Kidney (tissue), 14 donors: ENCODE measurements around the gene C3AR1. TPM values are rescaled to one million over a fixed set of nuclear protein-coding genes. Genes with fewer than 3 reads are reported as not detected.

ENCODE experiments used
- DNase-seq, 5 donors: peaks; one replicate each; pipeline ENCODE4 v3.0.0-alpha.2; 2013 to 2020
- FAIRE-seq: peaks from 2 replicates; lab custom pipeline; 2012; peaks lifted over from hg19 to GRCh38; lab: Jason Lieb, UNC
- H3K27ac ChIP-seq, 2 donors: one replicate each; pipeline ENCODE4 v1.7.0; 2013; ENCODE audit warnings: low read depth in 2 of 2, low read length in 2 of 2, inconsistent platforms in 1 of 2
- H3K27me3 ChIP-seq: one replicate; pipeline ENCODE4 v1.7.1; 2013; ENCODE audit warnings: low read length, inconsistent platforms; ENCODE audit not compliant: control insufficient read depth, insufficient read depth
- H3K36me3 ChIP-seq, 3 donors: one replicate each; pipeline versions ENCODE4 v1.7.0 to v1.7.1; 2013; ENCODE audit warnings: low read length in 3 of 3, control low read depth in 1 of 3, inconsistent platforms in 1 of 3; ENCODE audit not compliant: insufficient read depth in 3 of 3, control insufficient read depth in 2 of 3
- H3K4me1 ChIP-seq, 3 donors: one replicate each; pipeline versions ENCODE4 v1.7.0 to v1.7.1; 2013; ENCODE audit warnings: low read length in 3 of 3, inconsistent platforms in 1 of 3, low read depth in 1 of 3; ENCODE audit not compliant: control insufficient read depth in 2 of 3, insufficient read depth in 2 of 3
- H3K4me3 ChIP-seq, 3 donors: one replicate each; pipeline versions ENCODE4 v1.7.0 to v1.8.1; 2013; ENCODE audit warnings: low read length in 3 of 3, control low read depth in 1 of 3, inconsistent platforms in 1 of 3
- H3K9ac ChIP-seq, 3 donors: one replicate each; pipeline versions ENCODE4 v1.7.0 to v1.7.1; 2013; ENCODE audit warnings: low read length in 3 of 3, control low read depth in 1 of 3, inconsistent platforms in 1 of 3
- H3K9me3 ChIP-seq, 3 donors: one replicate each; pipeline versions ENCODE4 v1.7.0 to v1.7.1; 2013; ENCODE audit warnings: low read length in 3 of 3, control low read depth in 1 of 3, inconsistent platforms in 1 of 3; ENCODE audit not compliant: control insufficient read depth in 2 of 3, insufficient read depth in 1 of 3
- CTCF ChIP-seq: IDR thresholded peaks from 3 replicates; pipeline ENCODE4 v1.5.1; 2012; ENCODE audit warnings: mild to moderate bottlenecking, moderate library complexity, borderline replicate concordance; ENCODE audit not compliant: insufficient read depth; ENCODE audit errors: extremely low read depth
- intact Hi-C: fragments of 100-400 bp; cut with DNase I; formaldehyde crosslinking; loops from one replicate; pipeline ENCODE4 v1.11.1; 2022
- polyA plus RNA-seq: library from polyadenylated mRNA; stranded (reverse); fragments of 350-450 nt; fragmentation: Illumina TruSeq; extraction: RNeasy Lipid Tissue Mini Kit (QIAGEN cat#74804); gene quantifications from one replicate; pipeline ENCODE4 v1.2.3, GENCODE V29; 2014; ENCODE audit warnings: low read depth, low replicate concordance; ENCODE audit not compliant: insufficient read depth
- total RNA-seq: library from RNA; stranded (reverse); fragmentation: NEBNext Ultra II Directional; extraction: Animal tissue kit (Norgen Biotek cat#: 25700); gene quantifications from one replicate; pipeline ENCODE4 v1.2.1, GENCODE V29; 2021
- donor health status: control.
- donor health status: control.
- donor health status: control.
- donor health status: control.
- donor health status: control.
- donor health status: DM: yes; HTN: yes; CAD: no.
- donor health status: Normal renal cell carcinoma (clear cell type).

Gene C3AR1
- total and polyA plus RNA-seq, 2 donors from 2014 or later: 2.9 to 17.7 TPM

DNA sequence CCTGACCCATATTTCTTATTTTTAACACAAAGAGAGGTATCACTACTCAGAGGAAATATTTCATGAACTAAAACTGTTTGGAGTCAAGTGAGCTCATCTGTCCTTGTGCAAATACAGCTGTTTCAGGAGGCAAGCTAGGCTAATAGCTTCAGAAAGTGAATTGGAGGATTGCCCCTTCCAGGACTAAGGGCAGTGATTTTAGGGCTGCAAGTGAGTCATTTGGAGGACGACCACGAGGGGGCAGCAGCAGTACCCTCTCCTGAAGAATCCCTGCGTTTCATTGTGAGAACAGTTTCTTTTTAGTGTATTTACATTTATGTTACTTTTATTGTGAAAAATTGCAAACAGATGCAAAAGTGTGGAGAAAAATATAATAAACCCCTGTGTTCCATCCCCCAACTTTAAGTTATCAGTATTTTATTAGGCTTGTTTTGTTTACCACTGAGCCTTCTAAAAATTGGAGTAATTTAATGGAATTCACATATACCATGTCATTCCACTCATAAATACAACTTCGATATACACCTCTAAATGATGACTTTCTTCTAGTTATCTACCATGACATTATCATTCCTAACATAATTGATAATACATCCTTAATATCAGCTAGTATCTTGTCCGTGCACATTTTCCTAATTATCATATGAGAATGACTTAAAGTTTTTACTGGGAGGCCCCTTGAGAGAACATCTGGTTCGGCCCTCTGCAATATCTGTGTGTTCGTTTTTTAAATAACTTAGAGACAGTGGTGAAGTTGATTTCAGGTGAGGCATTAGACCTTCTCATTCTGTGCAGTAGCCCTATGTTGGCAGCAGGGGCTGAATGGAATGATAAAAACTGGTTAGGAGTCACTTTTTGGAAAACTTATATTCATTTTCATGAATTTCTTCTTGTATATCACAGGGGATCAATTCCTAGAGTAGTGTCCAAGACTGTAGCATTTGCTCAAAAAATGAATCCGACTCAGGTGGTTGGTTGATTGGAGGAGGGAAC is 19.9 kb downstream of the C3AR1 start:
- DNase-seq: peak; percentile 70 to 86 (median 83)
- peak; percentile 82 for TF ChIP-seq CTCF
- no peak overlapping the region for H3K9ac ChIP-seq
- intact Hi-C loops: no loop called here
- no peak overlapping the region for H3K4me3 ChIP-seq
- no peaks in the 10 kb centered on the region for H3K4me1 ChIP-seq
- no peaks in the 10 kb centered on the region for H3K9me3 ChIP-seq
- FAIRE-seq: peak; percentile 13
- H3K36me3 ChIP-seq: peaks cover 10 to 63% (median 33%) of the 10 kb centered on the region in 3 donors
- H3K27ac ChIP-seq: no peak overlapping the region
- no peaks in the 10 kb centered on the region for H3K27me3 ChIP-seq

- TF ChIP-seq CTCF: no peak
- H3K27me3 ChIP-seq: no peaks in the 10 kb centered on the region
- no peak overlapping the region for H3K9ac ChIP-seq
- no peak for DNase-seq
- intact Hi-C loops: no loop called here
- peaks cover 4 to 21% (median 16%) of the 10 kb centered on the region in 3 donors for H3K36me3 ChIP-seq
- H3K27ac ChIP-seq: no peak overlapping the region
- H3K9me3 ChIP-seq: no peaks in the 10 kb centered on the region
- H3K4me1 ChIP-seq: peaks cover 4 to 26% (median 19%) of the 10 kb centered on the region in 3 donors
- H3K4me3 ChIP-seq: no peak overlapping the region
- FAIRE-seq: no peak
These were observed 25.4 kb downstream of the C3AR1 start for GRCh38 chr12:8040791-8041190.

DNA sequence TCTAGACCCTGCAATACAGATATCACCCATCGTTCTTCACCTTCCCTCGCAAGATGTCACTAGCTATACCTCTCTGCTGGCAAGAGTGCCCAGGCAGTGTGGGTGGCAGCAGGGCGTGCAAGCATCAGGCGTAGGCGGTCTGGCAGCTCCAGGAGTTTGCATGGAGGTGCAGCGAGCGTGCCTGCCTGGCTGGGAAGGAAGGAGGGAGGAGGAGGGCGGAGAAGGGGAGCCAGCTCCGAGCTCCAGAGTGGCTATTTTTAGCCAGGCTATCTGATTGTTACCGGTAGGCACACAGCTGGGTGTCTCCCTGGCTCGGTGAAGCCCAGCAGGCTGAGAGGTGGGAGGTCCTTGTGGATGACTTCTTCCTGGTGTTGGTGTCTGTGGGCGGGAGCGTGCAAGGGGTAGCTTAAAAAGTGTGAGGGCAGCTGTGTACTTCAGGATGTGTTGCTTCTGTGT is 27.5 kb downstream of the C3AR1 start:
- no peaks in the 10 kb centered on the region for H3K27me3 ChIP-seq
- peak overlapping the region in 1 of 3 donors; percentile 17 for H3K9ac ChIP-seq
- H3K4me3 ChIP-seq: peak overlapping the region; percentile 8 to 48 (median 39)
- H3K27ac ChIP-seq: peak overlapping the region; percentile 16 to 65
- H3K4me1 ChIP-seq: peaks cover 6 to 44% (median 31%) of the 10 kb centered on the region in 3 donors
- H3K9me3 ChIP-seq: no peaks in the 10 kb centered on the region
- no peak for TF ChIP-seq CTCF
- H3K36me3 ChIP-seq: peaks cover 4 to 19% (median 7%) of the 10 kb centered on the region in 3 donors
- DNase-seq (peak; percentile 80 to 86 (median 85)), FAIRE-seq (no peak)
- intact Hi-C loops: no loop called here
